Spleen (tissue), 11 donors: ENCODE measurements around the gene BPIFB3. TPM values are rescaled to one million over a fixed set of nuclear protein-coding genes. Genes with fewer than 3 reads are reported as not detected.

Experiments
- DNase-seq: peaks from one replicate; pipeline ENCODE4 v3.0.0-alpha.2; 2020
- H3K27ac ChIP-seq, 8 donors: fragments of 200-600 bp; sonication (generic) in 7 of 8; 1 replicate in 4 of 8; 2 replicates in 4 of 8; pipeline versions ENCODE4 v1.5.0 to v1.8.0; 2016 to 2021; ENCODE audit warnings: inconsistent platforms in 4 of 8, mild to moderate bottlenecking in 4 of 8, moderate library complexity in 1 of 8
- H3K27me3 ChIP-seq, 7 donors: fragments of 200-600 bp; sonication (generic) in 6 of 7; replicated peaks in 1 of 7; 1 replicate in 4 of 7; 2 replicates in 3 of 7; pipeline versions ENCODE4 v1.5.0 to v1.8.0; 2016 to 2021; ENCODE audit warnings: inconsistent platforms in 3 of 7, mild to moderate bottlenecking in 1 of 7
- H3K36me3 ChIP-seq, 6 donors: fragments of 200-600 bp; sonication (generic) in 5 of 6; 1 replicate in 4 of 6; 2 replicates in 2 of 6; pipeline versions ENCODE4 v1.5.0 to v1.8.0; 2016 to 2021; ENCODE audit warnings: inconsistent platforms in 2 of 6
- H3K4me1 ChIP-seq, 6 donors: fragments of 200-600 bp; sonication (generic) in 5 of 6; 1 replicate in 3 of 6; 2 replicates in 3 of 6; pipeline versions ENCODE4 v1.5.0 to v1.8.0; 2016 to 2021; ENCODE audit warnings: inconsistent platforms in 3 of 6
- H3K4me3 ChIP-seq, 8 donors: fragments of 200-600 bp; sonication (generic) in 7 of 8; 1 replicate in 4 of 8; 2 replicates in 4 of 8; pipeline versions ENCODE4 v1.5.0 to v1.8.0; 2016 to 2021; ENCODE audit warnings: inconsistent platforms in 4 of 8, mild to moderate bottlenecking in 4 of 8, moderate library complexity in 2 of 8
- H3K9me3 ChIP-seq, 8 donors: fragments of 200-600 bp; sonication (generic) in 7 of 8; 1 replicate in 4 of 8; 2 replicates in 4 of 8; pipeline versions ENCODE4 v1.5.0 to v1.8.0; 2016 to 2021; ENCODE audit warnings: inconsistent platforms in 4 of 8
- CTCF ChIP-seq, 11 experiments: fragments of 200-600 bp in 7 of 11; fragments of 450-650 bp in 4 of 11; sonication (generic) in 4 of 11; IDR thresholded peaks in 8 of 11; conservative IDR thresholded peaks in 3 of 11; 1 replicate in 7 of 11; 2 replicates in 4 of 11; pipeline versions ENCODE4 v1.4.0 to v1.8.0; 2016 to 2021; ENCODE audit warnings: antibody characterized with exemption in 11 of 11, inconsistent platforms in 4 of 11, mild to moderate bottlenecking in 1 of 11
- POLR2A ChIP-seq, 3 donors: fragments of 450-650 bp; IDR thresholded peaks; one replicate each; pipeline ENCODE4 v1.5.1; 2017; ENCODE audit warnings: antibody characterized with exemption in 3 of 3, mild to moderate bottlenecking in 1 of 3
- POLR2AphosphoS5 ChIP-seq, 3 donors: sonication (generic); formaldehyde crosslinking; IDR thresholded peaks; one replicate each; pipeline ENCODE4 v1.5.1; 2017; ENCODE audit warnings: antibody characterized with exemption in 3 of 3
- WGBS, 5 donors: extraction: QIAGEN DNeasy Blood & Tissue Kit in 3 of 5; methylation state at CpG; one replicate each; pipeline versions ENCODE4 v1.1.5 to v1.1.7; 2013 to 2018; 5-methylcytosine and 5-hydroxymethylcytosine counted together
- intact Hi-C: fragments of 100-400 bp; cut with DNase I; formaldehyde crosslinking; loops from one replicate; pipeline ENCODE4 v1.15.0; 2023; ENCODE audit warnings: low total_unique reads
- polyA plus RNA-seq, 3 donors: library from polyadenylated mRNA; stranded (reverse); fragments of 200-250 nt; gene quantifications; one replicate each; pipeline ENCODE4 v1.2.1, GENCODE V29; 2013
- total RNA-seq, 7 donors: library from RNA; depleted of rRNA in 3 of 7; stranded (reverse); fragments of >200 nt in 3 of 7; fragmentation: NEBNext Ultra II Directional in 4 of 7; extraction: Animal tissue kit (Norgen Biotek cat#: 25700) in 4 of 7; gene quantifications; one replicate each; pipeline versions ENCODE4 v1.1.0 to v1.2.1, GENCODE V29; 2016 to 2021
- donor health status: healthy with polysubstance abuse.
- donor health status: DM: no; HTN: no; CAD: no; lungs with moderate emphysema.
- donor health status: DM: no; HTN: no; CAD: no.
- donor health status: Bipolar disorder and iron deficiency.
- donor health status: healthy.
- donor health status: DM: no; HTN: no; CAD: no.
- donor health status: DM: yes; HTN: yes; CAD: no.

BPIFB3 gene
- total and polyA plus RNA-seq, 10 donors = not detected

GRCh38 chr20:33092361-33092760 is 38.7 kb downstream of the BPIFB3 start:
- Histone ChIP-seq H3K4me3 (no peak overlapping the region), H3K36me3 (no peaks in the 10 kb centered on the region), H3K27me3 (no peaks in the 10 kb centered on the region), H3K27ac (no peak overlapping the region), H3K4me1 (peaks cover 0 to 13% (median 0%) of the 10 kb centered on the region in 6 donors), H3K9me3 (no peaks in the 10 kb centered on the region)
- intact Hi-C loops = no loop called here
- DNase-seq = no peak
- no peak for TF ChIP-seq POLR2A (IDR thresholded peaks at IDR 0.05)
- no peak for TF ChIP-seq POLR2AphosphoS5 (IDR thresholded peaks at IDR 0.05)
- no peak for TF ChIP-seq CTCF (IDR thresholded peaks at IDR 0.05 in 8 of 11, conservative IDR thresholded peaks at IDR 0.05 in 3 of 11)
- 85 to 92% (median 88%) methylated on average over 3 of the region's 3 CpGs for WGBS, 5 donors

GRCh38 chr20:33093074-33093473 is 39.4 kb downstream of the BPIFB3 start:
- DNase-seq = no peak
- H3K27ac ChIP-seq = no peak overlapping the region
- WGBS, 5 donors = 84 to 91% (median 90%) methylated on average over 1 of the region's 1 CpG
- no peaks in the 10 kb centered on the region for H3K27me3 ChIP-seq
- intact Hi-C loops = no loop called here
- peaks cover 0 to 13% (median 0%) of the 10 kb centered on the region in 6 donors for H3K4me1 ChIP-seq
- H3K4me3 ChIP-seq = no peak overlapping the region
- TF ChIP-seq CTCF (IDR thresholded peaks at IDR 0.05 in 8 of 11, conservative IDR thresholded peaks at IDR 0.05 in 3 of 11) (no peak), POLR2AphosphoS5 (IDR thresholded peaks at IDR 0.05) (no peak), POLR2A (IDR thresholded peaks at IDR 0.05) (no peak)
- no peaks in the 10 kb centered on the region for H3K9me3 ChIP-seq
- H3K36me3 ChIP-seq = no peaks in the 10 kb centered on the region

- no peak for DNase-seq
- H3K36me3 ChIP-seq = no peaks in the 10 kb centered on the region
- no peak overlapping the region for H3K4me3 ChIP-seq
- peaks cover 0 to 13% (median 0%) of the 10 kb centered on the region in 6 donors for H3K4me1 ChIP-seq
- no peak overlapping the region for H3K27ac ChIP-seq
- intact Hi-C loops = no loop called here
- TF ChIP-seq POLR2A (IDR thresholded peaks at IDR 0.05) = no peak
- TF ChIP-seq CTCF (IDR thresholded peaks at IDR 0.05 in 8 of 11, conservative IDR thresholded peaks at IDR 0.05 in 3 of 11) = no peak
- no peak for TF ChIP-seq POLR2AphosphoS5 (IDR thresholded peaks at IDR 0.05)
- 26 to 66% (median 57%) methylated on average over 1 of the region's 1 CpG; no CpG with 5 or more reads in 1 of the 5 donors for WGBS, 5 donors
- no peaks in the 10 kb centered on the region for H3K9me3 ChIP-seq
- no peaks in the 10 kb centered on the region for H3K27me3 ChIP-seq
These were observed 39.9 kb downstream of the BPIFB3 start for GRCh38 chr20:33093582-33093981.

- Histone ChIP-seq H3K9me3 (no peaks in the 10 kb centered on the region), H3K27ac (no peak overlapping the region), H3K36me3 (no peaks in the 10 kb centered on the region), H3K4me3 (no peak overlapping the region), H3K27me3 (no peaks in the 10 kb centered on the region), H3K4me1 (peaks cover 0 to 13% (median 0%) of the 10 kb centered on the region in 6 donors)
- WGBS, 5 donors = 82 to 90% (median 88%) methylated on average over 4 to 5 of the region's 5 CpGs
- intact Hi-C loops = loop anchor here (5.0 kb wide), 1 partner anchor 303 kb away; no protein-coding TSS in a partner anchor
- TF ChIP-seq CTCF (IDR thresholded peaks at IDR 0.05 in 8 of 11, conservative IDR thresholded peaks at IDR 0.05 in 3 of 11) (no peak), POLR2A (IDR thresholded peaks at IDR 0.05) (no peak)
- DNase-seq = no peak
These were observed 41.5 kb downstream of the BPIFB3 start for GRCh38 chr20:33095249-33095648.
